LHCN-M2 (cell line): ENCODE results near the gene IRF8. TPM values are rescaled to one million over a fixed set of nuclear protein-coding genes. Genes with fewer than 3 reads are reported as not detected.
"Not testable (repeated sequence)": the region's sequence is repeated elsewhere in the genome, so short reads cannot be mapped to it uniquely, and the experiment has no call there.

Source experiments
- DNase-seq: peaks from one replicate; pipeline ENCODE4 v3.0.0-alpha.2; 2012; ENCODE audit warnings: low read depth
- total RNA-seq: library from RNA; depleted of rRNA; stranded (reverse); fragments of >200 nt; gene quantifications from 2 replicates; pipeline ENCODE4 v1.2.3, GENCODE V29; 2014

Gene IRF8
- total RNA-seq, 1 experiment from 2014 or later, result not detected

DNA sequence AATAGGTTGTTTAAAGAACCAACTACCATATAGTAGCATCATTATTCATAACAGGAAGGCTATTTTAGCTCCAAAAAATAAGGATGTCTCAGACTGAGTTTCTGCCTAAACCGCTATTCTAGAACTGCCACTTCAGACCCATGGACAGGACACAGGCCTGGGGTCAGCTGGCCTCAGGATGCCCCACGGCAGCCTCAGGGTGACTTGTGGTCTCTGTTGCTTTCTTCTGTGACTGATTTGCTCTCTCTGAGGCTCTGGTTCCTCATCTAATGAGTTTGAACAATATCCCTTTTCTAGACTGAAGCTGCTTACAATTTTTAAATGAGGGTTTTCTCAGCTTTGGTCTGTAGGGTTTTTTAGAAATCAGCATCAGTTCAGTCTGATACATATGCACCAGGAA, 31.8 kb upstream of the IRF8 start:
- DNase-seq, result no peak

DNA sequence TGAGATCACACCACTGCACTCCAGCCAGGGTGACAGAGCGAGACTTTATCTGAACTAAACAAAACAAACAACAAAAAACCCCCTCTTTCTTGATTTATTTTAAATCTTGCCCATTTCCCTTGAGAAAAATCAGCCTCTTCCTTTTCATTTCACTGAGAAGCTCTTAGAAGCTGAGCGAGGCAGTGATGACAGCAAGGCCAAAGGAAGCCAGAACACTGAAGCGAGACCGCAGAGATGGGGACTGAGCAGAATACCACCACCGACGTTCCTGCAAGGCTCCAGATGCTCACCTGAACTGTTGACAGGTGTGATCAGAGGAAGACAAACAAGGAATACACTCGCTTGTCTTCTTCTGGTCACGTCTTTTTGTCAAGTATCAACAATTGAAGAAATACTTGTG, 30.5 kb upstream of the IRF8 start:
- no peak for DNase-seq

DNA sequence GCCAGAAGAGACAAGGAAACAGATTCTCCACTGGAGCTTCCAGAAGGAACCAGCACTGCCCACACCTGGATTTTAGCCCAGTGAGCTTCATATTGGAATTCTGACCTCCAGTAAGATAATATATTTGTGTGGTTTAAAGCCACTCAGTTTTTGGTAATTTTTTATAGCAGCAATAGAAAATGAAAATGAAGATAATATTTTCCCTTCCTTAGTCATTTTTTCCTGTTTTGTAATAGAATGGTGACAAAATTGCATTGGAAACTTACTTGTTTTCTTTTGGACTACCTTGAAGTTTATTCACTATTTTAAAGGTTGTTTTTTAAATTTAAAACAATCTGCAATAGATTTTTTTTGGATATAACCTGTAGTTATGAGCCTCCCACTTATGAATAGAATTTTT, 29.8 kb upstream of the IRF8 start:
- no peak for DNase-seq

DNA sequence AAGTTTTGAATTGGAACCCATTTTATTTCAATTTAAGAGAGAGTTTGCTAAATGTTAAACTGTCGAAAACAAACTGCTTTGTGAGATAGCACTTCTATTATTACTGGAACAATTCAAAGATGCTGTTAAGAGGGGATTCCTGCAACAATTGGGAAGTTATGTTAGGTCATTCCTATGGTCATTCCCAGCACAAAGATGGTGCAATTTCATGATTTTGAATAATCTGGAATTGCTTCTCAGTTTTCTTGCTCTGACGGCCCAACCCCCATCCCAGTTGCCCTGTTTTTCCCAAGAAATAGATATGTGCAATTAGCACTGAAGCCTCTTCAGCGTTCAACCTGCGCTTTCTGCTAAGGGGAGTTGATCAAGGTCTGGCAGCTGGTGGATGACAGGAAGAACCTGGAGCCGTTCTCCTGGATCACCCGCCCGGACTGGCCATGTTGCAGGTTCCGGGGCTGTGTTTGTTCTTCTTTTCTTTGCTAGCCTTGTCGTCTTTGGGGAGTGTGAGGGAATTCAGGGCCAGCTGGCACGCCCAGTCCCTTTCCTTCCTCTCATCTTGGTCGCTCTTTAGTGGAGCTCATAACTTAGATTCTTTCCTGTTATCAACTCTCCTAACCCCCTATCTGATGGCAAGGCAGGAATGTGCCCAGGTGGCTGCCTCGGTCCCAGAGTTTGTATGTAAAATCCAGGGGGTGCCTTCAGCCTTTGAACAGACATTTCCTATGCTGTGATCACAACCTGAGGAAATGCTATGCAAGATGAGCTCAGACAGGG, 29.0 kb upstream of the IRF8 start:
- no peak for DNase-seq

DNA sequence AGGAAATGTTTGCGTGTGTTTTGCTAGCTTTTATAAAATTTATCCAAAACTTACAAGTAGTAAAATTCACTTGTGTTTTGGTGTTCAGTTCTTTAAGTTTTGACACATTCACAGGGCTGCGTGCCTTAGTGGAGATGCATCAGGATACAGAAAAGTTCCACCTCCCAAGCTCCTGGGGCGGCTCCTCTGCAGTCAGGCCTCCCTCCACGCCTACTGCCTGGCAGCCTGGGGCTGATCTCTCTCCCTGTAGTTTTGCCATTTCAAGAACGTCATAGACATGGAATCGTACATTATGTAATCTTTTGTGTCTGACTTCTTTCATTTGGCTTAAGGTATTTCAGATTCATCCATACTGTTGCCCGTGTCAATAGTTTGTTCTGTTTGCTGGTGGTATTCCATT, 27.2 kb upstream of the IRF8 start:
- DNase-seq, result no peak

DNA sequence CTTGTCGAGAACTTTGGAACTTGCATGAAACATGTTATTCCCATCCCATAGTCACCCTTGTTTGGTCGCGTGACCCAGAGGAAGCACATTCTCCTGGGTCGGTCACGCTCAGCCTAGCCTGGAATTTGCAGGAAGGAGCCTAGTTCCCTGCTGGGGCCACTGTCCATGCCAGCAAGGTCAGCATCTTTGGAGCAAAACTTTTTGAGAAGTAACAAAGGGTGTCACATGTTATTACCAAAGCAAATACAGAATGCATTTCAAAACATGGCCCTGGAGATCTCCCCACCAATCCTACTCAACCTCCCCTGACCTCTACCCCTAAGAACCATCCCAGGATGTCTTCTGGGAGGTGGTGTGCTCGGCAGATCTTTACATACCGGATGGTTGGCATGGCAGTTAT, 26.2 kb upstream of the IRF8 start:
- no peak for DNase-seq

DNA sequence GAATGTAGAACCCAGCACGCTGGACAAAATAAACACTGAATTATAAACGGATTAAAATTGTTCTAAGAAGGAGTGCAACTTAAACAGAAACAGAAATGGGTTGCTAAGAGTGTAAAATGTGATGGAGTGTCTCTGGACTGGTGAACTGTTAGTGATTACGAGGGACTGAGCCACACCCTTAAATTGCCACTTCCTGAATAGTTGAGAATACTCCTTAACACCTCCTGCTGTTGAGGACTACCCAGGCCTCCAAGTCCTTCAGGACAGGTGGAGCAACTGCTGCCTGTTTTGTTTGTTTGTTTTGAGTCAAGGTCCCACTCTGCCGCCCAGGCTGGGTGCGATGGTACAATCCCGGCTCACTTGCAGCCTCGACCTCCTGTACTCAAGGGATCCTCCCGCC, 25.8 kb upstream of the IRF8 start:
- no peak for DNase-seq

DNA sequence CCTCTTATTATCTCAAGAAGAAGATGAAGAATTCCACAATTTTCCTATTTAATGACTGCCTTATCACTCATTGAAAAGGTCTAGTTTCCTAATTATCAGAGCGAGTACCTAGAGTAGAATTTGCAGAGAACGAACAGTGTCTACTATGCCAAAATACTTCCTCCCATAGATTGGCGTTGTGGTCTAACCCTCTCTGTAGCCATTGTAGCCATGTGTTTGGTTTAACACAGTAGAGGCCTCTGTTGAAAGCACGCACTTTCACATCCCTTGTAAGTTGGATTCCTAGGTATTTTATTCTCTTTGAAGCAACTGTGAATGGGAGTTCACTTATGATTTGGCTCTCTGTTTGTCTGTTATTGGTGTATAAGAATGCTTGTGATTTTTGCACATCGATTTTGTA, 24.9 kb upstream of the IRF8 start:
- not testable (repeated sequence) for DNase-seq

DNA sequence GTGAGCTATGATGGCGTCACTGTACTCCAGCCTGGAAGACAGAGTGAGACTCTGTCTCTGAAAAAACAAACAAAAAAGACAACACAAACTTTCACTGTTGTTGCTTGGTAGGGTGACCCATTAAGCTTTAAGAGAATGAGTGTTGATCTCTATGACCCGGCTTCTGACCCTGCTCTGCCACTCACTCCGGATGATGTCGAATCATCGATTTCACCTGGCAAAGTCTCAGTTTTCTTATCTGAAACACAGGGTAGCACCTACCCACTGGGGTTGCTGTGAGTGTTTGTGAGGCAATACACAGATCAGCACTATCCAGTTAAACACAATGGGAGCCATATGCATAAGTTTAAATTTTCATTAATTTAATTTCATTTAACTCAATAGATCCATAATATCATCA, 20.6 kb upstream of the IRF8 start:
- DNase-seq, result no peak

DNA sequence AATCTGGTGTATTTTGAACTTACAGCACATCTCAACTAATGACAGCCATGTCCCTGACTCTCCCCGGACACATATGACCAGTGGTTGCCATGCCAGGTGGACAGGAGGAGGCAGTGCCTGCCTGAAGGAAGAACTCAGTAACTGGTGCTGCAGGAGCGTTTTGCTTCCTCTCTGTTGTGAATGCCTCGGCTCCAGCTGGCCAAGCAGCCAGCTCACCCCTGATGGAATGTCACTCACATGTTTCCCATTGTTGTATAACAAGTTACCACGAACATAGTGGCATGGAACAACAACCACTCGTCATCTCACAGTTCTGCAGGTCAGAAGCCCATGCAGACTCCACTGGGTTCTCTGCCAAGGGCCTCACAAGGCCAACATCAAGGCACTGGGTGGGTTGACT, 20.1 kb upstream of the IRF8 start:
- peak; percentile 10 for DNase-seq

DNA sequence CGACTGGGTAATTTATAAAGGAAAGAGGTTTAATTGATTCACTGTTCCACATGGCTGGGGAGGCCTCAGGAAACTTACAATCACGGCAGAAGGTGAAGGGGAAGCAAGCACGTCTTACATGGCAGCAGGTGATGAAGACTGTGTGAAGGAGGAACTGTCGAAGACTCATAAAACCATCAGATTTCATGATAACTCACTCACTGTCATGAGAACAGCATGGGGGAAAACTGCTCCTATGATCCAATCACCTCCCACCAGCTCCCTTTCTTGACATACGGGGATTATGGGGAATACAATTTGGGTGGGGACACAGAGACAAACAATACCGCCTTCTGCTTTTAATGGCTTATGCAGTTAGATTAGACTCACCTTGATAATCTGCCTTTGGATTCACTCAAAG, 19.4 kb upstream of the IRF8 start:
- DNase-seq, result no peak

DNA sequence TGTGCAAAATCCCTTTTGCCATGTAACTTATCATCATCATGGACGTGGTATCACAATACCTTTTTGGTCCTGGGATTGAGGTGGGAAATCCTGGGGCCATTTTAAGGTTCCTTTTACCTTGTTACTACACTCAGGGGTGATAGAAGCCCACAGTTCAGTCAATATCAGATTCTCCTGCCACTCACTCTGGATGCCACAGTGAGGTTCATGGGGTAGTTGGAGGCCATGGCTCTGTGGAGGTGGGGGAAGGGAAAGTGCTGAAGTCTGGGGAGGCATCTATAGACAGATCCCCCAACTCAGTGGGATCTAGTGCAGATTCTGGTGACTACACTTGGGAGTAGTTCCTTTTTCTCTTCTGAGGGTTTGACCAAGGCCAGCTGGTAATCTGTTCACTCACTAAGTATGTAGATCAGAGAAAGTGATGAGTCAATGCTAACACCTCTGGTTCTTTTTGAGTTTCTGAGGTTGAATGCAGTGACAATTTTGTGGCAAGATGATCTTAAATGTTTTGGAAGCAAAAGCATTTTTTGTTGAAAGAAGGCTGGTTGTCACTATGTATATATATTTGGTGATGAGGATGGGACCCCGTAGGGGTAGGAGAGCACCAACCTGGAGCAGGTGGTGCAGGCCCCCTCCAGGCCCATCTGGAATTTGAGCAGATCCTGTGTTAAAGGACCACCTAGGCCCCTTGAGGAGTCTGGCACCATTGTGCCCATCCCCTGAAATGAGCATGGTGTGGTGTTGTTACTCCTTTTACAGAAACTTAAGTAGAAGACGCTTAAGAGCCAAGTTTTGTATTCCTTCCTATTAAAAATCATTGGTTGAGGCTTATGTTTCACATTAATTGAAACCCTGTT, 18.8 kb upstream of the IRF8 start:
- DNase-seq, result no peak

DNA sequence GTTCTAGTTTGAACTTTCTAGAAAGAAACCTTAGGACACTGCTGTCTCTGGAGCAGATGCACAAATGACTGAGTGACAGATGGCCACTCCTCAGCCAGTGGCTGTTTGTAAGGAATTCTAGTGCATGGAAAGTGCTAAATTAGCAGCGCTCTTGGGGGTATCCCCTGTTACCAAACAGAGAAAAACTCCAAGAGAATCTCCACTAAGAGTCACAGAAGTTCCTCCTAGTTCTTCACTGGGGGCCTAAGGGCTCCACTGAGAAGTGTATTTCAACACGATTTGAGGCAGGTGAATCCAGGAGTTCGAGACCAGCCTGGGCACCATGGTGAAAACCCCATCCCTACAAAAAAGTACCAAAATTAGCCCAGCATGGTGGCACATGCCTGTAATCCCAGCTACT, 18.1 kb upstream of the IRF8 start:
- no peak for DNase-seq

DNA sequence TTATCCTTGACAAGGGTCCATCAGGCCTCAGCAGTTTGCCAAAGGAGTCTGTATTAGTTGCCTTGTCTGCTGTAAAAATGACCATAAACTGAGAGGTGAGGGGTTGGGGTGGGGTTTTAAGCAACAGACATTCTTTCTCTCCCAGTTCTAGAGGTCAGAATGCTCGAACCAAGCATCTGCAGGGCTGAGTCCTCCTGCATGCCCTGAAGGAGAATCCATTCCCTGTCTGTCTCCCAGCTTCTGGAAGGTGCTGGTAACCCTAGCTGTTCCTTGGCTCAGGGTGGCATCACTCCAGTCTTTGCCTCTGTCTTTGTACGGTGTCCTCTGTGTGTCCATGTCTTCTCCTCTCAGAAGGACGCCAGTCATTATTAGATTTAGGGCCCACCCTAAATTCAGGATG, 17.5 kb upstream of the IRF8 start:
- no peak for DNase-seq

DNA sequence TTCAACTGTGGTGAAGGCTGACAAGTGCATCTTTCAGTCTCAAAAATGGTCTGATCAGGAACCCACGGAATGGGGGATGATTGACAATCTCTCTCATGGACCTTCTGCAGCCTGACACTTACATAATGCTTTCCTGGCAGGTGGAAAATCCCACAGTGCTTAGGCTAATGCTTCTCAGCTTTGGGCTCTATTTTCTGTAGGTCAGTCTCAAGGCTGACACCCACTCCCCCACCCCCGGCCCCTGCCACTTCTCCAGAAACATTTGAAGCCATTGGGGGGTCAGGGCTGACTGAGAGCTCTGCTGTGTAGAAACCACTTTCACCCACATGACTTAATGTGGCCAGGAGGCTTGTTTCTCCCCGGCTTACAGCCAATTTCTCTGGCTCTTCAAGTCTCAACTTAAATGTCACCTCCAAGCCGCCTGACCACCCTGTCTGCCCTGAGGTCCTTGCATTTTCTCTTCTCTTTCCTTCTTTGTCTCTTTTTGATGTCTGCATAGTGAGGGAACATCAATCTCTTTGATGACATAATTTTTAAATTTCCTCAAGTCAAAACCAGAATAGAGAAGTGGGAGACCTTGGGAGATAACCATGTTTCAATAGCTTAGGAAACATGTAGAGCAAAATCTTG, 16.7 kb upstream of the IRF8 start:
- DNase-seq, result no peak

DNA sequence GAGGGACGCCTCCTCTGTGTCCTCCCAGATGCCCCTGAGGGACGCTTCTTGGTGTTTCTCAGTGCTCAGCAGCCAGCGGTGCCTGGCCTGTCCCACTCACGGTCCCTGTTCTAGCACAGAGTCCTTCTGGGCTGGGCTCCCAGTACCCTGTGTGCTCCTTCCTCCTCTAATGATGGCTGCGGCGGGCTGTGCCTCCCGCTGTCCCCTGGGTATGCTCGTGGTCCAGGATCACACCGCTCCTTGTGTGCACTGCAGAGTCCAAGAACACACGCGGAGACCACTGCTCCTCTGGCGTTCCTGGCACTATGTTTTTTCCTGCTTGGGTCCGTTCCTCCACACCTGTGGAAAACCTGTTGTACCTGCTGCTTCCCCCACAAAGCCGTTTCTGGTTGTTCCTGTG, 15.1 kb upstream of the IRF8 start:
- DNase-seq, result no peak

DNA sequence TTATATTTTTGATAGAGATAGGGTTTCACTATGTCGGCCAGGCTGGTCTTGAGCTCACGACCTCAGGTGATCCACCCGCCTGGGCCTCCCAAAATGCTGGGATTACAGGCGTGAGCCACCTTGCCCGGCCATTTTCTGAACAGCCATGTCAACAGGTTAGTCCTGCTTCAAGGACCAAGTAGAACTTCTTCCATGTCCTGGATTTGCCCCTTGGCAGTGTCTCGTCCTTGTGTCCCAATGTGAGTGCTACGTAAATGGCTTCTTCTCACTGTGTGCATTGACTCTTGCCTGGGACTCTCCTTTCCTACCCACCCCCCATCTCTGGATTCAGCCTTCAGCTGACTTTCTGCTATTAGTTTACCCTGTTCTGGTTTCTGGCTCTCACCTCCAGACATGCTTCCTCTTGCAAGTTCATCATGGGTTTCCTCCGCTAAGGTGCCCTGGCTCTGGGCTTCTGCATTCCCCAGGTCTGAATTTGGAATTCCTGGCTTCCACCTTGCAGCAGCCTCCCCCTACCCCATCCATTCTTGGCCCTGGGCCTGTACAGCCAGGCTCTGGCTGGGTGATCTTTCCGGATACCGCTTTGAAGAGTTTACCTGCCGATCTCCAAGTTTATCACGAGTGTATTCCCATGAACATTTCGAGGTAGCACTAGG, 14.0 kb upstream of the IRF8 start:
- DNase-seq, result no peak

DNA sequence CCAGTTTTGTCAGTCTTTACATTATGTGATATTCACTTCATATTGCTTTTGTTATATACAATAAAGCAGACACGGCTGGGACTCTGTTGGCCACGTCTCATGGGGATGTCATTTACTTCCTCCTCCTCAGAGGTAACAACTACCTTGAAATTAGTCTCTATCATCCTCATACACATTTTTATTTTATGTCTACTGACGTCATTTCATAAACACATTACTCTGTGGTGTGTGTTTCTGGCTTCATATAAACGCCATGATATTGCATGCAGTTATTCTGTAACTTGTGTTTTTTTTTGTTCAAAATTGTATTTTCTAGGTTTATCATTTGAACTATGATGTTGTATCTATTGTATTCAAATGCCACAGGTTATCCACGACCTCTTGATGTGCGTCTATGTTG, 13.4 kb upstream of the IRF8 start:
- no peak for DNase-seq

DNA sequence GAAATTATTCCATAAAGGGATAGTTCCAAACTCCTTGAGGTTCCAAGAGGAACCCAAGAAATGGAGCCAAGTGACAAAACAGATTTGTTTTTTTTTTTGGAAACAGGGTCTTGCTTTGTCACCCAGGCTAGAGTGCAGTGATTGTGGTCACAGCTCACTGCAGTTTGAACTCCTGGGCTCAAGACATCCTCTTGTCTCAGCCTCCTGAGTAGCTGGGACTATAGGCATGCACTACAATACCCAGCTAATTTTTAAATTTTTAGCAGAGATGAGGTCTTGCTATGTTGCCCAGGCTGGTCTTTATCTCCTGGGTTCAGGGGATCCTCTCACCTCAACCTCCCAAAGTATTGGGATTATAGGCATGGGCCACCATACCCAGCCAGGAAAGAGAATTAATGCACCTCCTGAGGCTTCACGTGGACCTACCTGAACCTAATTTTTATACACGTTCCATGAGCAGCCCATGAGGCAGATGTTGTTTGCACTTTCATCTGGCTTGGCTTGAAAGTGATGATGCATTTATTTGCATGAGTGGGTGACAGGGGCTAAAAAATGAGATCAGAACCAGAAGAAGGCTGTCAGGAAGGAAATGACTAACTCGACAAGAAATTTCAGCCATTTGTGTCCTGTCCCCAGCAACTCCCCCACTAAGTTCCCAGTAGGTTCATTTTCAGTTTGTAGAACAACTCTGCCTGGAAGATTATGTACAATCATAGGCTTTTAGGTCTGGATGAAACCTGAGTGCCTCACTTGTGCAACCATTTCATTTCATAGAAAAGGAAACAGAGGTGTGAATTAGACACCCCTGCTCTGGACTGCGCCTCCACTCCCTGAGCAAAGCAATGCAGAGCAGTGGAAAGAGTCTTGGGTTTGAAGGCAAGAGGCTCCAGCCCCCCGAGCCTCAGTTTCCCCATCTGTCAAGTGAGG, 10.3 kb upstream of the IRF8 start:
- peak; percentile 20 for DNase-seq

DNA sequence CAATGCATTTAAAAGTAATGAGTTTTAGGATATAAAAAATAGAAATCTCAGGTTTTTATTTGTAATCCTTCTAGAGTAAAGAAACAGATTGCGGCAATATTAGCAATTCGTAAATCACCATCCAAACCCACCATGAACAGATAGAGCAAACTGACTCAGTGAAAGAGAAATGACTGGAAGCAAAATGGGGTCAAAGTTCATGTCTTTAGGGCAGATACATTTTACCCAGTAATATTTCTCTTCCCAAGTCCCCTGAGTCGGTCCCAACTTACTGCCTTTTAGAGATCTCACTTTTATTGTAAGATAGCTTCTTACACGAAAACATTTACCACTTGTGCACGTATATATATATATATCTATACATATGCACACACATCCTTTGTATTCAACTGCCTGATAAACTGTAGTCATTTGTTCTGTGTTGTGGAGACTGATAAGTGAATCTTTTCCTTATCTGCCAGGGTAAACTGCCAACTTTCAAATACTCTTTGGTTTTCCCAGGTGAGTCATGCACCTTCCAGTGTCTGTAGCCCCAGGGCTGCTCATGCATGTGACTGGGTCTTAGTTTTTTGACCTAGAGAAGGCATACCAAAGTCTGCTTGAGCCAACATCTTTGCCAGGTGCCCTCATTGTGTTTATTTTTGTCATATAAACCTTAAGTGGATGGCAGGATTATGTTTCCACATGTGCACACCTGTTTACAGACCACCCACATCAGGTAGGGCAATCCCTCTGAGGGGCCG, 7.8 kb upstream of the IRF8 start:
- DNase-seq, result no peak
